HG02885 (cell line): ENCODE data around the gene STK26.
"Not testable (repeated sequence)": the region's sequence is repeated elsewhere in the genome, so short reads cannot be mapped to it uniquely, and the experiment has no call there.

Source experiments
- ATAC-seq: cut with Tn5 transposase; IDR thresholded peaks from one replicate; pipeline ENCODE4 v1.9.1; 2021; ENCODE audit warnings: mild to moderate bottlenecking; ENCODE audit not compliant: unreplicated experiment, poor library complexity

Gene STK26

GRCh38 chrX:132090403-132091159, 67.5 kb downstream of the STK26 start:
- no peak for ATAC-seq

GRCh38 chrX:132092439-132093065, 69.5 kb downstream of the STK26 start:
- ATAC-seq, result peak; percentile 95

GRCh38 chrX:132093239-132093860, 70.2 kb downstream of the STK26 start:
- no peak for ATAC-seq

GRCh38 chrX:132094164-132094563, 71.1 kb downstream of the STK26 start:
- no peak for ATAC-seq

GRCh38 chrX:132098704-132099103, 75.6 kb downstream of the STK26 start:
- ATAC-seq, result not testable (repeated sequence)

DNA sequence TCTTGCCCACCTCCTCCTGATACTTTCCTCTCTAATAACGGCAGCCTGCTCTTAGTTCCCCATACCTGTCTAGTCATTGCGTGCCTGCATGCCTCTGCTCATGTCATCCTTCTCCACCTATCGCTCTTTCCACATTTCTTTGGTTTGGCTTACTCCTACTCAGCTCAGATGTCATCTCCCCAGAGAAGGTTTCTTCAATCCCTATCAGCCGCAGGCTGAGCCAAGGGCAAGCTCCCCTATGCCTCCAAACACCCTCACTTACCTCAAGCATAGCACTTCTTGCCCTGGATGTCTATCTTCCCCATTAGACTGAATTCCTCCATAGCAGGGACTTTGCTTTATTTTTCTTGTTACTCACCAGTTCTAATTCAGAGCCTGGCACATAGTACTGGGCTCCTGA, 78.1 kb downstream of the STK26 start:
- no peak for ATAC-seq

GRCh38 chrX:132101799-132102198, 78.7 kb downstream of the STK26 start:
- no peak for ATAC-seq

- no peak for ATAC-seq
Observed at GRCh38 chrX:132107291-132107690, 84.2 kb downstream of the STK26 start.

- no peak for ATAC-seq
Observed at GRCh38 chrX:132114607-132115006, 91.5 kb downstream of the STK26 start.

DNA sequence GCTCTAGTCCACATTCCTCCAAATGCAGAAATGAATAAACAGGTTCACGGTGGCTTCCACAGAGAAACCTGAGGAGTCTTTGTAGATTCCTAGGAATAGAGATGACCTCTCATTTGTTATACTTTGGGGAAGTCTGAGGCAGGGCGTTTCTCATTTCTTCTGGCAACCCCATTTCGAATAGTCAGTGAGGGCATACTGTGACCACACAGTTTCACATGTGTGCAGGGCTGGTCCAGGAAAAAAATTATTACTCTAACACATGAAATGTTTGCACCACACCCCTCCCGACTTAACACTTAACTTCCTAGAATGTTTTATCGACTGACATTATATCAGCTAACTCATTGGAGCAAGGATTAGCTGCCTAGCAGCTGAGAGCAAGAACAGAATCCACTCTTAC, 92.7 kb downstream of the STK26 start:
- no peak for ATAC-seq

GRCh38 chrX:132118358-132118757, 95.3 kb downstream of the STK26 start:
- no peak for ATAC-seq

- no peak for ATAC-seq
Observed at GRCh38 chrX:132119283-132119682, 96.2 kb downstream of the STK26 start.

- ATAC-seq, result no peak
Observed at GRCh38 chrX:132119821-132120515, 96.9 kb downstream of the STK26 start.

GRCh38 chrX:132120913-132121312, 97.8 kb downstream of the STK26 start:
- ATAC-seq, result no peak
